ENCODE measurements around the gene LDLRAD4. TPM values are rescaled to one million over a fixed set of nuclear protein-coding genes. Genes with fewer than 3 reads are reported as not detected.
A peak's percentile ranks its signal among the peaks of the same experiment; 100 is the strongest.

The LDLRAD4 gene
- total RNA-seq, 6 donors from 2014 or later: 19.5 to 26.6 (median 24.4) TPM

GRCh38 chr18:13401404-13401803, 182.8 kb downstream of the LDLRAD4 start:
- H3K4me3 ChIP-seq: no peak overlapping the region
- 75 to 81% methylated on average over 8 of the region's 8 CpGs for WGBS, 2 donors
- no peak for DNase-seq
- no peaks in the 10 kb centered on the region for H3K4me1 ChIP-seq
- H3K27ac ChIP-seq: no peak overlapping the region
- TF ChIP-seq EP300 (IDR thresholded peaks at IDR 0.05): no peak
- no peak for TF ChIP-seq POLR2AphosphoS5 (IDR thresholded peaks at IDR 0.05)
- no peak for TF ChIP-seq POLR2A (IDR thresholded peaks at IDR 0.05)
- TF ChIP-seq CTCF (IDR thresholded peaks at IDR 0.05): no peak
- no peaks in the 10 kb centered on the region for H3K9me3 ChIP-seq
- H3K27me3 ChIP-seq: no peaks in the 10 kb centered on the region
- no peaks in the 10 kb centered on the region for H3K36me3 ChIP-seq
- no peak for ATAC-seq (ENCODE audit: low FRiP score in 2 of 2)

GRCh38 chr18:13401826-13402225, 183.3 kb downstream of the LDLRAD4 start:
- 92 to 94% methylated on average over 10 of the region's 10 CpGs for WGBS, 2 donors
- ATAC-seq (ENCODE audit: low FRiP score in 2 of 2): no peak

GRCh38 chr18:13403786-13404549, 185.4 kb downstream of the LDLRAD4 start:
- Histone ChIP-seq H3K36me3 (no peaks in the 10 kb centered on the region), H3K4me3 (no peak overlapping the region), H3K27ac (no peak overlapping the region), H3K27me3 (no peaks in the 10 kb centered on the region), H3K4me1 (no peaks in the 10 kb centered on the region), H3K9me3 (no peaks in the 10 kb centered on the region)
- 92% methylated on average over 26 to 31 of the region's 31 CpGs for WGBS, 2 donors
- no peak for TF ChIP-seq POLR2A (IDR thresholded peaks at IDR 0.05)
- no peak for TF ChIP-seq CTCF (IDR thresholded peaks at IDR 0.05)
- TF ChIP-seq EP300 (IDR thresholded peaks at IDR 0.05): no peak
- no peak for TF ChIP-seq POLR2AphosphoS5 (IDR thresholded peaks at IDR 0.05)
- ATAC-seq (ENCODE audit: low FRiP score in 2 of 2) (peak in 1 of 2 donors; percentile 4), DNase-seq (peak in 1 of 2 donors; percentile 57)

More at GRCh38 chr18:13401826-13402225, 183.3 kb downstream of the LDLRAD4 start:
- no peak overlapping the region for H3K27ac ChIP-seq
- no peaks in the 10 kb centered on the region for H3K27me3 ChIP-seq
- DNase-seq: no peak
- H3K9me3 ChIP-seq: no peaks in the 10 kb centered on the region
- H3K36me3 ChIP-seq: no peaks in the 10 kb centered on the region
- H3K4me3 ChIP-seq: no peak overlapping the region
- TF ChIP-seq POLR2AphosphoS5 (IDR thresholded peaks at IDR 0.05) (no peak), CTCF (IDR thresholded peaks at IDR 0.05) (no peak)
- no peaks in the 10 kb centered on the region for H3K4me1 ChIP-seq

- H3K4me1 ChIP-seq: no peaks in the 10 kb centered on the region
- no peak overlapping the region for H3K4me3 ChIP-seq
- no peaks in the 10 kb centered on the region for H3K36me3 ChIP-seq
- H3K27me3 ChIP-seq: no peaks in the 10 kb centered on the region
- DNase-seq: no peak
- no peak for ATAC-seq (ENCODE audit: low FRiP score in 2 of 2)
- H3K27ac ChIP-seq: no peak overlapping the region
- no peaks in the 10 kb centered on the region for H3K9me3 ChIP-seq
- no peak for TF ChIP-seq POLR2A (IDR thresholded peaks at IDR 0.05)
- no peak for TF ChIP-seq POLR2AphosphoS5 (IDR thresholded peaks at IDR 0.05)
- no peak for TF ChIP-seq EP300 (IDR thresholded peaks at IDR 0.05)
- WGBS, 2 donors: 95 to 96% methylated on average over 17 of the region's 17 CpGs
These were observed 186.9 kb downstream of the LDLRAD4 start for GRCh38 chr18:13405305-13406038.

- no peaks in the 10 kb centered on the region for H3K36me3 ChIP-seq
- ATAC-seq (ENCODE audit: low FRiP score in 2 of 2) (no peak), DNase-seq (no peak)
- no peaks in the 10 kb centered on the region for H3K27me3 ChIP-seq
- no peaks in the 10 kb centered on the region for H3K4me1 ChIP-seq
- H3K4me3 ChIP-seq: no peak overlapping the region
- H3K9me3 ChIP-seq: no peaks in the 10 kb centered on the region
- WGBS, 2 donors: 91 to 95% methylated on average over 8 to 9 of the region's 9 CpGs
- TF ChIP-seq EP300 (IDR thresholded peaks at IDR 0.05): no peak
- TF ChIP-seq POLR2AphosphoS5 (IDR thresholded peaks at IDR 0.05): no peak
- no peak for TF ChIP-seq POLR2A (IDR thresholded peaks at IDR 0.05)
- no peak for TF ChIP-seq CTCF (IDR thresholded peaks at IDR 0.05)
- H3K27ac ChIP-seq: no peak overlapping the region
These were observed 187.6 kb downstream of the LDLRAD4 start for GRCh38 chr18:13406049-13406615.

All from upper lobe of left lung (tissue), 6 donors.